HG03457 (cell line): Measurements from ENCODE around the gene SYNE3.
"Not testable (repeated sequence)": the region's sequence is repeated elsewhere in the genome, so short reads cannot be mapped to it uniquely, and the experiment has no call there.

ENCODE experiments used
- ATAC-seq: cut with Tn5 transposase; IDR thresholded peaks from one replicate; pipeline ENCODE4 v1.9.1; 2021; ENCODE audit warnings: moderate number of reproducible peaks; ENCODE audit not compliant: unreplicated experiment

Gene SYNE3

GRCh38 chr14:95526483-95527386 is 10.3 kb upstream of the SYNE3 start:
- no peak for ATAC-seq

GRCh38 chr14:95525999-95526398 is 9.5 kb upstream of the SYNE3 start:
- no peak for ATAC-seq

GRCh38 chr14:95524706-95525512 is 8.5 kb upstream of the SYNE3 start:
- no peak for ATAC-seq

- no peak for ATAC-seq
Measured at GRCh38 chr14:95523815-95524448, 7.5 kb upstream of the SYNE3 start.

GRCh38 chr14:95523051-95523814 is 6.8 kb upstream of the SYNE3 start:
- no peak for ATAC-seq

- no peak for ATAC-seq
Measured at GRCh38 chr14:95522556-95522955, 6.1 kb upstream of the SYNE3 start.

GRCh38 chr14:95522116-95522515 is 5.7 kb upstream of the SYNE3 start:
- ATAC-seq: no peak

- ATAC-seq: no peak
Measured at GRCh38 chr14:95521001-95521400, 4.6 kb upstream of the SYNE3 start.

GRCh38 chr14:95520346-95520745 is 3.9 kb upstream of the SYNE3 start:
- no peak for ATAC-seq

- no peak for ATAC-seq
Measured at GRCh38 chr14:95519699-95520098, 3.2 kb upstream of the SYNE3 start.

GRCh38 chr14:95518045-95518751 is 1.7 kb upstream of the SYNE3 start:
- ATAC-seq: no peak

GRCh38 chr14:95515596-95516552 is 576 bp downstream of the SYNE3 start:
- ATAC-seq: peak; percentile 74

GRCh38 chr14:95515080-95515489 is 1.4 kb downstream of the SYNE3 start:
- no peak for ATAC-seq

- ATAC-seq: no peak
Measured at GRCh38 chr14:95514131-95515079, 2.0 kb downstream of the SYNE3 start.

- ATAC-seq: no peak
Measured at GRCh38 chr14:95513291-95513690, 3.2 kb downstream of the SYNE3 start.

GRCh38 chr14:95511687-95512086 is 4.8 kb downstream of the SYNE3 start:
- ATAC-seq: no peak

- ATAC-seq: no peak
Measured at GRCh38 chr14:95510804-95511203, 5.6 kb downstream of the SYNE3 start.

GRCh38 chr14:95510344-95510743 is 6.1 kb downstream of the SYNE3 start:
- not testable (repeated sequence) for ATAC-seq
